HG03457 (cell line): ENCODE measurements around the gene GRIA3.

Experiments used
- ATAC-seq: cut with Tn5 transposase; IDR thresholded peaks from one replicate; pipeline ENCODE4 v1.9.1; 2021; ENCODE audit warnings: moderate number of reproducible peaks; ENCODE audit not compliant: unreplicated experiment

Gene GRIA3

DNA sequence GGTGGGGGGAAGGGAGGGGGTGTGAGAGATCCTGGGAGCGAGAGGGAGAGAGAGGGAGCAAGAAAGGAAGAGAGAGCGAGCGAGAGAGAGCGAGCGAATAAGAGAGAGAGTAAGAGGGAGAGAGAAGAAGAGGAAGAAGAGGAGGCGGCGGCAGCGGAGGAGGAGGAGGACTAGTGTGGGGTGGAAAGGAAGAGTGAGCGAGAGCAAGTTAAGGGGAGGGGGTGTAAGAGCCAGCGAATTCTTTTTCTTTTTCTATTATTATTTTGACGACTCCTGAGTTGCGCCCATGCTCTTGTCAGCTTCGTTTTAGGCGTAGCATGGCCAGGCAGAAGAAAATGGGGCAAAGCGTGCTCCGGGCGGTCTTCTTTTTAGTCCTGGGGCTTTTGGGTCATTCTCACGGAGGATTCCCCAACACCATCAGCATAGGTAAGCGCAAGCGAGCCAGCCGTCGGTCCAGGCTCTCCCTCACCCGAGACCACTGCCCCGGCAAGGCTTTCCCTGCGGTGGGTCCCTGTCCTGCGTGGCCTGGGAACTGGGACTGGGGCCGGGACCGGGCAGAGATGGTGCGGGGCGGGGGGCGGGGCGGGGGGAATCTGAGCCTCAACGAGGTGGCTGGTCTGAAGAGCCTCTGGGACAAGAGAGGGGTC, at the start of gene GRIA3:
Gene GRIA3 (plus strand): TSS at position 60 of the 647 bp plus-strand sequence. CDS start 258 bp downstream, at position 318.
- no peak for ATAC-seq

DNA sequence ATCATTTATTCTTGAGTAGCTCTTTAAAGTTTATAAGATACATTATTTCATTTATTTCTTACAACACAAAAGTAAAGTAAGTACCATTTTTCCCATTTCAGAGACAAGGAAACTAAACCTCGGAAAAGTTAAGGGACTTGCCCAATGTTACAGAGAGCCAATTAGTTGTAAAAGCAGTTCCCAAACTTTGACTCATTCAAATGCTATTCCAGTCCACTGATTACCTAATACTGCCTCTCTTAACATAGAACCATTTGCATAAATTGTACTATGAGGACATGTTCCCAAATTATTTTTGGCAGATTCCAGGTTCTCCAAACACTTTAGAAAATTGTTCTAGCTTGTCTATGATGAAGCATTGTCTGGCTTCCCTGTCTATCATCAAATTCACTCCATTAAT, 45.6 kb upstream of the GRIA3 start:
- ATAC-seq, result no peak

DNA sequence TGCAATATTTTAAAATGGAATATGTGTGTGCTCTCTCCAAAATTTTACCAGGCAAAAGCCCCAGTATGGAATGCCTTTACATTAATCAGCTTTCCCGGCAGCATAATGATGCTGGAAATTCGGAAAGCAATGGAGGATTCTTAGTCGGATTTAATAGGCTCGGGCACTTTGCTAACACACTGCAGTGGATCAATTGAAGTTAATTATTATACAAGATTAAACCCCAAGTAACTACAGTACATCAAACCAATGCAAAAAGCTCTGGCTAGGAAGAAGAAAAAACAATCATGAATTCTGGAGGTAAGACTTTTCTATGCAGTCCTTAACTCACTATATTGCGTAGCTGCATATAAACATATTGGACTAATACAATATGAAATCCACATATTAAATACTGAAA, 43.6 kb upstream of the GRIA3 start:
- no peak for ATAC-seq

GRCh38 chrX:123140904-123141303, 43.2 kb upstream of the GRIA3 start:
- no peak for ATAC-seq

DNA sequence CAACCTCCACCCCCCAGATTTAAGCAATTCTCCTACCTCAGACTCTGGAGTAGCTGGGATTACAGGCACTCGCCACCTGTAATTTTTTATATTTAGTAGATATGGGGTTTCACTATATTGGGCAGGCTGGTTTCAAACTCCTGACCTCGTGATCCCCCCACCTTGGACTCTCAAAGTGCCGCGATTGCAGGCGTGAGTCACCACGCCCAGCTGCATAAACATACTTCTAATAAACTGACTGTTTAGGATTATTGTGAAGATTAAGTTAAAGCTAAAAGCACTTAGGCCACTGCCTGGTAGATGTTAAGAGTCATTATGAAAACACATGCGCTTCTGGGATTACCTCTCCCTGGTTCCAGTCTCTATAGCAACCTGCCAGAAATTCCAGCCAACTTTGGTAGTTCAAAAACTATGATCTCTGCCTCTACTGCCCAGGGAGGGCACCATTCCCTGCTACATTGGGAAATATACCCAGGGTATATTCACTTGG, 30.2 kb upstream of the GRIA3 start:
- no peak for ATAC-seq

GRCh38 chrX:123155327-123155726, 28.8 kb upstream of the GRIA3 start:
- no peak for ATAC-seq

- no peak for ATAC-seq
Measured at GRCh38 chrX:123157586-123157985, 26.5 kb upstream of the GRIA3 start.

- no peak for ATAC-seq
Measured at GRCh38 chrX:123159403-123159802, 24.7 kb upstream of the GRIA3 start.

- no peak for ATAC-seq
Measured at GRCh38 chrX:123167621-123168020, 16.5 kb upstream of the GRIA3 start.

DNA sequence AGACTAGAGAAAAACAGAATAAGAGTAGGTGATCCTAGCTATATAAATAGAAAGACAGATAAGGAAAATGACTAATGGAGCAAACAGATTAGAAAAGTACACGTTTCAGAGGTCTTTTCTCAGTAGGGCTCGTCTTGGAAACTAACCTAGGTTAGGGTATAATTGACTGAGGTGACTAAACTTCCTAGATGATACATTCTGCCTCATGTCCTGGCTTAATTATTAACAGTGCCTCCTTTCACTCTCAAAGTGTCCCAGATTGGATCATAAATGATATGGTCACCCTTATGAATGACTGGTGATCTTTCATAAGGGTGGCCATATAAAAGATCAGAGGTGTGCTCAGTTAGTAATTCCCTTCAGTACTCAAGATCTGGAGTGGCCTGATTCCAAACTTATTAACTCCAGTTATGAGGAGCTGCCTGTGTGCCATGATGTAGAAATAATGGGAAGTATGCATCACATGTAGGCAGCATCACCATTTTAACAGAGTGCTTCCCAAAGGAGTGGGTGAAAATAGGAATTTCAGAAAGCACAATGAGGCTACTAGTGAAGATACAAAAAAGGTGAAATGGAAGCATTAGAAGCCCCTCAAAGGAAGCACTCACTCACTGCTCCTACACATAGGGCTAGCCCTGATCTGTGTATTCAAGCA, 14.7 kb upstream of the GRIA3 start:
- no peak for ATAC-seq

GRCh38 chrX:123170546-123170945, 13.5 kb upstream of the GRIA3 start:
- no peak for ATAC-seq

- no peak for ATAC-seq
Measured at GRCh38 chrX:123171781-123172180, 12.3 kb upstream of the GRIA3 start.

- no peak for ATAC-seq
Measured at GRCh38 chrX:123172869-123173268, 11.2 kb upstream of the GRIA3 start.

DNA sequence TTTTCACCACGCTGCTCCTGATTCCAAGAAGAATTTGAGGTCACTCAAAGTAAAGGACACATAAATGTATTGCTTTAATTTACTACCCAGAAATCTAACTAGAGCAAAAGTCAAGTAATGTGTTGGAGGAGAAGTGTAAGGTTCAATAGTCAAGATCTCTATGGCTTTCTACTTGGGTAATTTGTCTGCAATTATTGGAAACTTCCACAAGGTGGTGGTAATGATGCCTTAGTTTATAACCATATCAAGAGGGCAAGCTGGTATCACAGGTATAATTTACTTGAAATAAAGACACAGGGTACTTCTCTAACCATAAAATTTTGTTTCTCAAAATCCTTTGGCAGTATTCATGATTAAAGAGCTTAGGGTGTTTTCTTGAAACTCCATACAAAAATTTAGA, 10.2 kb upstream of the GRIA3 start:
- no peak for ATAC-seq

DNA sequence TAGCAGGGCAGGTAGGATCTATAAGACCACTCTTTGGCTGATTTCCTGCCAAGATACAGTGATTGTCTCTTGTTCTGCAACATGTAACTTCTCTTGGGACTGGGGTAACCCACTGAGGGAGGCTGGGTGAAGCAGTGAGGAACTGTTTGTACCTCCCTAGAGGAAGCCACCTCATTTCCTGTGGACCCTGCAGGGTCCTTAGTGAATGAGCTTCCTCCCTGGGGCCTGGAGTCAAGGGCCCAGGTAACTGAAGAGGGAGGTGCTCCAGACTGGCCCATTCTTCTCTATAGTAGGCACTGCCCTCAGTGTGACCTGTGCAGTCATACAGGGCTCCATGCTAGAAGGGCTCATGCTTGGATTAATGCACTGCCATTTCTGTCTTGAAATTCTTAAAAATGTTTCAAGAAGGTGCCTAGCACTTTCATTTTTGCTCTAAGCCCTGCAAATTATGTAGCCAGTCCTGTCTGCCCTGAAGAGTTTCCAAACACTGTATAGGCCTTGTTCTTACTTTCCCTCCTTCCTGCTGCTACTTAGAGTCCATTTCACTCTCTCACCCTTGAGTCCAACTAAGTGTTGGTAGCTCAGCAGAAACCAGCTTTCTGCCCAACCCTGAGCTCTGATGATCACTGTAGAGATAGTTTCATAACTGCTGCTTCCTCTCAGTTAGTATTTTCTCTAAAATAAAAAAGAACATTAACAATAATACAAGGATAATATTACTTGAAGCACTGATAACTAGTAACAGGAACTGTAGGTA, 8.5 kb upstream of the GRIA3 start:
- ATAC-seq, result no peak

- no peak for ATAC-seq
Measured at GRCh38 chrX:123181233-123181914, 2.7 kb upstream of the GRIA3 start.

DNA sequence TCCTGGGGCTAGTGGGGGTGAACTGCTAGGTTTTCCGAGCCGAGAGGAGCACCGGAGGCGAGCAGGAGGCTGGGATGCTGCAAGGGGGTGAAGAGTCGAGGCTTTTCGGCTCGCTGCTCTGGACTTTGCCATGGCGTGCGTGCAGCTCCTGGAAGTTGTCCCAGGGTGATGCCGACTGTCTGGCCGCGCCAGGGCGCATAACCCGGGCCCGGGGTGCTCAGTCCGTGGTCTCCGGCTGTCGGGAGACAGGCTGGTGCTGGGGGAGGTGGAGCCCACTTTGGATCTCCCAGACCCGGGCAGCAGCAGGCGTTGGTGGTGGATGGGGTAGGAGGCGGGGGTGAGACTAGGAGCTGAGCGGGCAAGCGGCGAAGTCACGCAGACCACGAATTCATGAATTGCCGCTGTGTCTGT, 793 bp downstream of the GRIA3 start:
- ATAC-seq, result no peak

GRCh38 chrX:123185721-123186120, 1.6 kb downstream of the GRIA3 start:
- ATAC-seq, result no peak

DNA sequence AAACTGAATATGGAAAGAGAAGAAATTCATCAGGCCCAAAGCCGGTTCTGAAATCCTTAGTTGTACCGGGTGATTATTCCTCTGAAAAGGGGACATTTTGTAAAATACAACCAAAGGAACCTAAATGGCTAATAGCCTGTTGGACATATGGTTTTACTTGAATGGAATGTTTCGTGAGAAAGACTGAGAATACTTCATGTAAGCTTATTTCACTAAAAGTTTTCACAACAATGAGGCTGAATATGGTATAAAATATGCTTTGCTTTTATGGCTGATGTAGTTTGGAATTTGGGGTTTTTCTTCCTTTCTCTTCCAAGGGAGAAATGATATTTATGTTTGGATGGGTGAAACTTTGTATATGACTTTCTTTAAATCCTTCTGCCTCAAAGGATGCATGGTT, 2.7 kb downstream of the GRIA3 start:
- ATAC-seq, result no peak

GRCh38 chrX:123188081-123188480, 4.0 kb downstream of the GRIA3 start:
- no peak for ATAC-seq

DNA sequence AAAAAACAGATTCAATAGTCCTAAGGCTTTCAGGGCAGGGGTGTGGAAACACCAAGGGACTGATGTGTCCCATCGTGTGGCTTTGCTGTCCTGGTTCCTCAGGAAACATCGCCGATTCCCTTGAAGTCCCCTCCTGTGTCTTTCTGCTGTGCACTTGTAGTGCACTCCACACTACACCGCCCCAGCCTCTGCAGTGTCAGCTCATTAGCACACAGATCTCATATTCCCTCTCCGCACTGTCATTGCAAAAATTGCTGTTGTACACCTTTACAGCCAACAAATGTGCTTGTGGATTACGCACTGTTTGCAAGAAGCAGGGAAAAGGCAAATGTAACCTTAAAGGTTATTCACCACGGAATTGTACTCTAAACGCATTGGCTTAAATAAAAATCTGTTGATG, 5.3 kb downstream of the GRIA3 start:
- ATAC-seq, result no peak
